Stimulated activated CD4-positive, alpha-beta T cell treated with anti-CD3 and anti-CD28 coated beads, TNF-alpha, amount 100 ng/mL, for 48 hours (primary cell): Measurements from ENCODE around the gene PTDSS2.
"Not testable (repeated sequence)": the region's sequence is repeated elsewhere in the genome, so short reads cannot be mapped to it uniquely, and the experiment has no call there.

Experiments
- DNase-seq, 3 donors: peaks; one replicate each; pipeline ENCODE4 v3.0.0-alpha.2; 2020; ENCODE audit warnings: low read depth in 3 of 3

PTDSS2 gene

DNA sequence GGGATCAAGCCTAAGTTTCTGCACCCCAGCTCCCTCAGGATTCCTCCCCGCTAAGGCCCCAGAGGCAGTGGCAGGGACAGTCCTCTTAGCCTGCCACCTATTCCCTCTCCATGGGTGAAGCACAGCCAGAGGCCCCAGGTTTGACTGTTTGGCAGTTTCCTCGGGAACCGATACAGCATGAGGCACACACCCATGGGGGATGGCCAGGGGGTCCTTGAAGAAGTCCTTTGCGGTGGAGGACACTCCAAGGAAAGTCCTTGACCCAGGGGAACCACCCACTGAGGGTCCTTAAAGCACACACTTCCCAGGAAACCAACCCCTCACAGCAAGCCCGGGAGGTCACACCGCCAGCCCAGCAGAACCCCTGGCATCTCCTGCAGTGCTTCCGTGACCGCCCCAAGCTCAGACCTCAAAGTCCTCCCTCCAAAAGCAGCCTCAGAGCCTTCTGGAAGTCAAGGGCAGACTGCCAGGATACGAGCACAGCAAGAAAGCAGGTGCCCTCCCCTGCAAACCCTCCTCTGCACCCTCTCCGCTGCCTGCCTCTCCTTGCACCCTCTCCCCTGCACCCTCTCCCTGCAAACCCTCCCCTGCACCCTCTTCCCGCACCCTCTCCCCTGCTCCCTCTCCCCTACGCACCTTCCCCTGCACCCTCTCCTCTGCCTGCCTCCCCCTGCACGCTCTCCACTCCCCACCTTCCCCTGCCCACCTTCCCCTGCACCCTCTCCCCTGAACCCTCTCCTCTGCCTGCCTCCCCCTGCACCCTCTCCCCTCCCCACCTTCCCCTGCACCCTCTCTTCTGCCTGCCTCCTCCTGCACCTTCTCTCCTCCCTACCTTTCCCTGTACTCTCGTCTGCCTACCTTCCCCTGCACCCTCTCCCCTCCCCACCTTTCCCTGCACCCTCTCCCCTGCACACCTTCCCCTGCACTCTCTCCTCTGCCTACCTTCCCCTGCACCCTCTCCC, 36.7 kb upstream of the PTDSS2 start:
- DNase-seq = no peak

DNA sequence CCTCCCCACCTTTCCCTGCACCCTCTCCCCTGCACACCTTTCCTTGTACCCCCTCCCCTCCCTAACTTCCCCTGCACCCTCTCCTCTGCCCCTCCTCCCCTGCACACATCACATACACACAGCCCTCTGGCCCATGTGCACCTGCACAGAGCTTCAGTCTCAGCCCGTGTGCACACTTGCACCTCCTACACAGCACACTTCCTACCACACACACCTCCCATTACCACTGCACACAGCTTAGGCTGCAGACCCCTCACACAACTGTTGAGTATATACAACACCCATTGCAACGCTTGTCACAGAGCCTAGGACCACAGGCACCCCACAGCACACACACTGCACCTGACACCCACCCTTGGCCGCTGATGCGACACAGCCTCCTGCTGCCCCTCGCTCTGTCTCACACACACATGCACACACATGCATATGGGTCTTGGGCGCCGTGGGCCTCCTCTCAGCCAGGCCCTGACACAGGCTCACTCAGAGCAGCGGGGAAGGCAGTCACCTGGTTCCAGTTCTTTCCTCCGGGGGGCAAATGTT, 35.7 kb upstream of the PTDSS2 start:
- DNase-seq = no peak

DNA sequence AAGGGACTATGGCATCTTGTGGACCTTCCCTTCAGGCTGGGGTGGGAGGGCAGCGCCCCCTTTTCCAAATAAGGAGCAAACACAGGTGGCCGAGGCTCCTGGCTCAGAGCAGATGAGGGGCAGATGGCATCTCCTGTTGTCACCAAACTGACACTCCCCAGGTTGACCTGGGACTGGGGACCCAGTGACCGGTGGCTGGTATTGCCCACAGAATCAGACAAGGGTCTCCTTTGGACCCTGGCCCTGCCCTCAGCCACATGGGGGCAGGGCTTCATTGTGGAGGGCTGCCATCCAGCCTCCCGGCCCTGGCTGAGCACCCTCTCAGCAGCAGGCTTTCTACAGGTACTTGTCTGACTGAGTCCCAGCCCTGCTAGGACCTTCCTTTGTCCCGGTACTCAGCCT, 34.4 kb upstream of the PTDSS2 start:
- no peak for DNase-seq

GRCh38 chr11:416051-416756, 33.9 kb upstream of the PTDSS2 start:
- DNase-seq = no peak

DNA sequence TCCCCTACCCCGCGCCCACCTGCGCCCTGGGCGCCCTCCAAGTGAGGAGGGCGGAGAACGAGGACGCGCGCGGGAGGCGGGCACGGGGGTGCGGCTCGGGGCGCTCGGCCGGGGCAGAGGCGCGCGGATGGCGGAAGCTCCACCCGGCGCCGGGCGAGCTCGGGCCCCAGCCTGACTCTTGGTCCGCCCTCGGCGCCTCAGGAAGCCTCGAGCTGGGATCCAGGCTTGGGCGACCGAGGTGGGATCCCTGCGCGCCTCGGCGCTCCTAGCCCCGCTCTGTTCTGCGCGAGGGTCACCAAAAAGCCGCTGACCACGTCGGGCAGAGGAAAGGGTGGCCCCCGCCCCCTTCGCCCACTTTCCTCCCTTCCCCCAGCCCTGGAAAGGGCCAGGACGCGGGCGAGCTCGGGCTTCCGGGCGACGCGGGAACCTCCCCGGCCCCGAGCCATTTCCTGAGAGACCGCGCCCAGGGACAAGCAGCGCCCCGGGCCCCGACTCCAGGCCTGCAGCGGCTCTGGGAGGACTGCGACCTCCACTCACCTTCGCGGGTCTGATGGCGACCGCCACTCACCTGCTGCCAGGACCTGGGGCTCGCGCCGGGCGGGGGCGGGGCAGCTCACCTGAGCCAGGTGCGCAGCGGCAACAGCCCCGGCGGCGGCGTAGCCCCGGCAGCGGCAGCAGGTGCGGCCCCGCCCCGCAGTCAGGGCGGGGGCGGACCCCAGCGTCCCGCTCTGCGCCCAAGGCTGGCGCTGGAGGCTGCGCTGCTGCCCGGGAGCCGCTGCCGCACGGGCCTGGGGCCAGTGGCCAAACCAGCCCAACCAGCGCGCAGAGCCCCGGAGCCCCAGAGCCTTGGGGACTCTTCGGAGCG, 33.1 kb upstream of the PTDSS2 start:
- DNase-seq = no peak

DNA sequence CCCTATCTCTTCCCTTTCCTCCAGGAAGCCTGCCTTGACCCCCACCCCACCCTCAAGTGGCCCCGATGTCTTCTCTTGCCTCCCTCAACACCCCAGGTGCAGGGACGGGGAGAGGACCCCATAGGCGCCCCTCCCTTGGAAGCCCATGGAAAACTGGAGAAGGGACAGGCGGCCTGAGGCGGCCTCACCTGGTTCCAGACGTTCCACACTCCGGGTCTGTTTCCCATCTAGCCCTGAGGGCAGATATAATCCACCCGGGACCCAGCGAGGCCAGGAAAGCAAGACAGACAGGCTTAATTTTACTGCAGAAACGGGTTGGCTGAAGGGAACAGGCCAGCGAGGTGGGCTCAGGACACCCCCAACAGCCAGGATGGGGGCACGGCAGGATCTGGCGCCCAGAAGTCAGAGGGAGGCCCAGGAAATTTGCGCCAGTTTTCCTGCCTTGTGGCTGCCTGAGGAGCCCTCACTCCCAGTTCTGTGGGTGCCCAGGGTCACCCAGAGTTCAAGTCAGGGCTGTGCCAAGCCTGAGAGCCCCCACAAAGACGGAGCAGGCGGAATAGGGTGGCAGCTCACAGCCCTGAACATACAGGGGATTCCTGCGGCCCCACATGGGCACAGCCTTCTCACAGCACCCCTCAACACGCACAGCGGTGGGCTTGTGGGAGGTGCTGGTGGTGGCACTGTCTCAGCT, 32.3 kb upstream of the PTDSS2 start:
- no peak for DNase-seq

DNA sequence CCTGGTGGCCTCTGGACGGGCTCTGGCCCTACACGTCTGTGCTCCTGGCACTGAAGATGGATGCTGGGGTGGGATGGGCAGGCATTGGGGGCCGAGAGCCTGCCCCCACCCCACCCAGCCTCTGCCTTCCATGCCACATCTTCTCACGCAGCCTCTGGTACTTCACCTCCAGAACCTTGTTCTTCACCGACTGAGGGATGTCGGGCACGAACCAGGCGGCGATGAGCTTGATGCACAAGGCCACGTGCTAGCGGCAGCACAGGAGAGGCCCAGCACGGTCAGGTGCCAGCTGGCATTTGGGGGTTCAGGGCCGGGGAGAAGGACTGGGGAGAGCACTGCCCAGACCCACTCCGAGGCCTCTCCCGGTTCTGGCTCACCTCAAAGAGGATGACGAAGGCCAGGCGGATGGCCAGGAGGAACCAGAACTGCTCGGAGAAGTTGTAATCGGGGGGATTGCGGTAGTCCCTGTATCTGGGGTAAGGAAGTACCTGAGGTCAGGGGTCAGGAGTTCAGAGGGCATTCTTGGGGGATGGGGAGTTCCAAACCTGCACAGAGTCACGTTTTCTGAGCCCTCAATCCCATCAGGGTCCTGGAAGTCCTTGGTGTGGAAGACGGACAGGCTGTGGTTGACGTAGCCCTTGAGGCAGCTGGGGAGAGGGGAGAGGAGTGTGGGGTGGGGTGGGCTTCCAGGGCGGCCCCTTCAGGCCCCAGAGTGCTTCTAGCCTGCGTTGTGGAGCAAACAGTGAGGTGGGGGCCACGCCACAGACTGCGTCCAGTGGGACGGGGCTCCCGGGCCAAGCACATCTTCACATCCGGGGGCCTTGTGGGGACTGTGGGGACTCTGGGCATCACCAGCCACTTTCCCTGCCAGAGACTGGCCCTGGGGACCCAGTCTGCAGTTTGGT, 31.5 kb upstream of the PTDSS2 start:
- no peak for DNase-seq

- no peak for DNase-seq
These were observed 30.7 kb upstream of the PTDSS2 start for GRCh38 chr11:419248-420005.

- no peak for DNase-seq
These were observed 29.8 kb upstream of the PTDSS2 start for GRCh38 chr11:420054-420910.

GRCh38 chr11:420911-421321, 29.2 kb upstream of the PTDSS2 start:
- no peak for DNase-seq

DNA sequence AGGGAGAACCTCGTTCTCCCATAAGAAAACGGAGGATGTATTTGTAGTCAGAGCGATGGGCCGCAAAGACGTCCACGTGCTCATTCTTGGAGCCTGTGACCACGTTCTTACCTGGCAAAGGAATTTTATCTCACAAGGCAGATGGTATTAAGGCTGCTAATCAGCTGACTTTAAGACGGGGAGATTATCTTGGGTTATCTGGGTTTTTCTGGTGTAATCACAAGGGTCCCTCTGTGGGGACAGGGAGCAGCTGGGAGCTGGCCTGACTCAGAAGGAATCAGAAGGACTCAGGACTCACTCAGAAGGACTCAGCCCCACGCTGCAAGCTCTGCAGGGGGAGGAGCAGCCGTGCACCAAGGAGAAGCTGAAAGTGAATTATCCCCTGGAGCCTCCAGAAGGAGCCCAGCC, 27.8 kb upstream of the PTDSS2 start:
- no peak for DNase-seq

- DNase-seq = no peak
These were observed 25.8 kb upstream of the PTDSS2 start for GRCh38 chr11:424232-424631.

DNA sequence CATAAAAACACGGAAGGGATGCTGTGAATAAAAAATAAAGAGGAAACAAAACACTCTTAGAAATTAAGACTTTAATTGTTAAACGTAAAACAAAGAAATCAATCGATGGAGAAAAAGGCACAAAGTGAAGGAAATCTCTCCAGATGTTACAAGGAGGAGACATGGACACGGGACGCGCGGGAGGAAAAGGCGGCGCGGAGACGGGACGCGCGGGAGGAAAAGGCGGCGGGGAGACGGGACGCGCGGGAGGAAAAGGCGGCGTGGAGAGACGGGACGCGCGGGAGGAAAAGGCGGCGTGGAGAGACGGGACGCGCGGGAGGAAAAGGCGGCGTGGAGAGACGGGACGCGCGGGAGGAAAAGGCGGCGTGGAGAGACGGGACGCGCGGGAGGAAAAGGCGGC, 25.3 kb upstream of the PTDSS2 start:
- not testable (repeated sequence) for DNase-seq

GRCh38 chr11:425301-425700, 24.8 kb upstream of the PTDSS2 start:
- no peak for DNase-seq

GRCh38 chr11:426851-427250, 23.2 kb upstream of the PTDSS2 start:
- no peak for DNase-seq

DNA sequence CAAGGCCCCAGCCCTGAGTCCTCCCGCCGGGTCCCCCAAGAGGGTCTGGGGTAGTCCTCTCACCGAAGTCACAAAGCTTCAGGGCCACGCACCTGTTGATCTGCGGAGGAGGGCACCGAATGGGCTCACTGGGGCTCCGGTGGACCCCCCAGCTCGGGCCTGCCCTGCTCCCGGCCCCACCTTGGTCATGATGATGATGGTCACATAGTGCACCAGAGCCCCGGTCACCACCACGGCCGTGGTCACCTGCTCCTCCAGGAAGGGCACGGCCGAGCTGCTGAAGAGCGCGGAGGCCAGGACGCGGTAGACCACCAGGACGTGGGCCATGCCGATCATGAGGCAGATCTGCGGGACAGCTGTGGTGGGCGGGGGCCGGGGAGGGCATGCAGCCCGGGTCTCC, 21.8 kb upstream of the PTDSS2 start:
- no peak for DNase-seq

DNA sequence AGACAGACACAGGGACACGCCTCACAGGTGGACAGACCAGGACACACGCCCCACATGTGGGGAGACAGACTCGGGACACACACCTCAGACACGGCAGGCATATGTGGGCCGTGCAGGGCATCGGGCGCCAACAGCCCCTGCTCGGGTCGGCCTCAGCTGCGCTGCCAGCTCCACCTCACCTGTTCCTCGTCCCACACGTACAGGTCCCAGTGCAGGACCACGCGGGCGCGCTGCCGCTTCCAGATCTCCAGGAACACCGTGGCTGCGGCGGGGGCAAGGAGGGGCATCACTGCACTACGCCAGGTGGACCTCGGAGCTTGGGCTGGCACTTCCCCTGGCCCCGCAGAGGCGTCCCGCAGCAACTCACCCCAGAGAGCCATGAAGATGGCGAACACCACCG, 20.7 kb upstream of the PTDSS2 start:
- DNase-seq = no peak

- DNase-seq = no peak
These were observed 20.1 kb upstream of the PTDSS2 start for GRCh38 chr11:429931-430456.
